ENCODE data around the gene KLHDC10.

GRCh38 chr7:130123501-130123900, 53.2 kb downstream of the KLHDC10 start:
- TF ChIP-seq CTCF (conservative IDR thresholded peaks at IDR 0.05) = no peak
- TF ChIP-seq EZH2 (IDR thresholded peaks at IDR 0.05; ENCODE audit: low read depth) = no peak
